Measurements from ENCODE around the gene SLC19A2. TPM values are rescaled to one million over a fixed set of nuclear protein-coding genes. Genes with fewer than 3 reads are reported as not detected.

The SLC19A2 gene
- total RNA-seq, 2 experiments from 2014 or later, result 5.7 to 6.4 TPM

DNA sequence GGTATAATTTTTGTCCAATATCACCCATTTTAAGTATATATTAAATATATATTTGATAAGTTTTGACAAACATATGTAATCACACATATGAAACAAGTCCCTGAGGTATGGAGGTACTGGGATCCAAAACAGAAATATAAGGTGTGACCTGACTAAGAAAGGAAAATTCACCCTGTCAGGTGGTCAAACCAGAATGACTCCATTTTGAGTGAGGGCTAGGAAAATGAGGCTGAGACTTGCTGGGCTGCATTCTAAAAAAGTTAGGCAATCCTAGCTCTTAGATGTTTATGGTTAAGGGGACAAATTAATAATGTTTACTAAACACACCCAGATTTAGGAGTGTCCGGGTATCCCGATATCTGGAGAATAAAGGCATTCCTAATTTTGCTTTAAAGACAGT lies 11.6 kb upstream of the SLC19A2 start:
- H3K9me3 Mint-ChIP-seq, result peaks cover 8% of the 10 kb centered on the region
- H3K27me3 Mint-ChIP-seq, result peaks cover 22% of the 10 kb centered on the region
- peaks cover 11% of the 10 kb centered on the region for H3K36me3 Mint-ChIP-seq (ENCODE audit: low read depth)
- peaks cover 4% of the 10 kb centered on the region for H3K4me1 Mint-ChIP-seq (ENCODE audit: low read depth)
- DNase-seq (no peak), ATAC-seq (no peak)
- H3K4me3 Mint-ChIP-seq, result no peak overlapping the region
- TF ChIP-seq CTCF (IDR thresholded peaks at IDR 0.05), result no peak
- intact Hi-C loops (cut with micrococcal nuclease), result no loop called here
- ChIA-PET CTCF (interaction anchor here (1.2 kb wide), 1 partner anchor 201 kb away, joined by 3 read pairs; no protein-coding TSS in a partner anchor), POLR2A (no interaction called here)
- no peak overlapping the region for H3K27ac Mint-ChIP-seq

DNA sequence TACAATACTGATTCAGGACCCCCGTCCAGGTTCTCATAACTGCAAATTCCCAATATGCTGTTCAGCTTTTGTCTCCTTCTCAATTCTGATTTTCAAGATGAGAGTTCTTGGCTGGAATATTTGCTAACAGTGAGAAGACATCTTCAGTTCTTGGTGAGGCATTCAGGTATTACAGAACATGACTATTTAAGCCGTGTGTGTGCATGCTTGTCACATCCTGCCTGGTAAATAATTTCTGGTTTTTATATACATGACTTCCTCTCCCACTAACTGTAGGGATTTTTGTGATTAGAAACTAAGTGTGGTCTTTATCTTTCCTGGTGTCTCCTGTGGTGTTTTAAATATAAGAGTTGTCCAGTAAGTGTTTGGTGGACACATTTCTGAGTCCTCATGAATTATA lies 10.2 kb upstream of the SLC19A2 start:
- H3K9me3 Mint-ChIP-seq, result peaks cover 8% of the 10 kb centered on the region
- intact Hi-C loops (cut with micrococcal nuclease), result no loop called here
- CTCF ChIA-PET, result no interaction called here
- H3K27me3 Mint-ChIP-seq, result peaks cover 22% of the 10 kb centered on the region
- peaks cover 11% of the 10 kb centered on the region for H3K36me3 Mint-ChIP-seq (ENCODE audit: low read depth)
- ATAC-seq (no peak), DNase-seq (no peak)
- no peak overlapping the region for H3K4me3 Mint-ChIP-seq
- peaks cover 12% of the 10 kb centered on the region for H3K4me1 Mint-ChIP-seq (ENCODE audit: low read depth)
- no peak overlapping the region for H3K27ac Mint-ChIP-seq
- POLR2A ChIA-PET, result interaction anchor here (1.5 kb wide), 1 partner anchor 10 kb away, joined by 3 read pairs; the partner anchor contains the start of gene SLC19A2
- no peak for TF ChIP-seq CTCF (IDR thresholded peaks at IDR 0.05)

- Mint-ChIP-seq H3K27ac (no peak overlapping the region), H3K36me3 (ENCODE audit: low read depth) (peaks cover 7% of the 10 kb centered on the region), H3K4me1 (ENCODE audit: low read depth) (peaks cover 12% of the 10 kb centered on the region), H3K27me3 (peaks cover 20% of the 10 kb centered on the region), H3K9me3 (peaks cover 6% of the 10 kb centered on the region), H3K4me3 (no peak overlapping the region)
- intact Hi-C loops (cut with micrococcal nuclease), result no loop called here
- no peak for DNase-seq
- CTCF ChIA-PET, result no interaction called here
- ATAC-seq, result no peak
- no peak for TF ChIP-seq CTCF (IDR thresholded peaks at IDR 0.05)
- POLR2A ChIA-PET, result interaction anchor here (1.5 kb wide), 1 partner anchor 9 kb away, joined by 3 read pairs; the partner anchor contains the start of gene SLC19A2
These were observed 9.5 kb upstream of the SLC19A2 start for GRCh38 chr1:169495046-169495775.

GRCh38 chr1:169494343-169494742 lies 8.6 kb upstream of the SLC19A2 start:
- DNase-seq, result no peak
- H3K4me3 Mint-ChIP-seq, result no peak overlapping the region
- ATAC-seq, result no peak
- ChIA-PET POLR2A (no interaction called here), CTCF (interaction anchor here (1.6 kb wide), 1 partner anchor 21 kb away, joined by 3 read pairs; no protein-coding TSS in a partner anchor)
- H3K4me1 Mint-ChIP-seq (ENCODE audit: low read depth), result peaks cover 13% of the 10 kb centered on the region
- H3K27ac Mint-ChIP-seq, result no peak overlapping the region
- intact Hi-C loops (cut with micrococcal nuclease), result no loop called here
- peaks cover 20% of the 10 kb centered on the region for H3K27me3 Mint-ChIP-seq
- peaks cover 6% of the 10 kb centered on the region for H3K9me3 Mint-ChIP-seq
- H3K36me3 Mint-ChIP-seq (ENCODE audit: low read depth), result peaks cover 7% of the 10 kb centered on the region
- no peak for TF ChIP-seq CTCF (IDR thresholded peaks at IDR 0.05)

DNA sequence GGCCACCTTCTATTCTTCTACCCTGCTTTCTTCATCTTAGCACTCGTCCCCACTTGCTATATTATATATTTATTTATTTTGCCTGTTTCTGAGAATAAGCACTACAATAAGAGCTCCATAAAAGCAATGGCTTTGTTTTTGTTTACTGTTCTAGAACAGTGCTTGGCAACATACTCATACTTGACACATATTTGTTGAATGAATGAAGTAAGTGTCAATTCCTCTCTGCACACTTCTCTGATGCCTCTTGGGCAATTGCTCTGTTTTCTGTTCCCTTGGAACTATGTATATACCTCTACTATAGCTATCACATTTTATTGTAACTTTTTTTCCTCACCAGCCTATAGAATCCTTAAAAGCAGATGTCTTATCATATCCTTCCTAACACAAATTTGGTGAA lies 7.5 kb upstream of the SLC19A2 start:
- peaks cover 3% of the 10 kb centered on the region for H3K9me3 Mint-ChIP-seq
- H3K4me1 Mint-ChIP-seq (ENCODE audit: low read depth), result peaks cover 22% of the 10 kb centered on the region
- ChIA-PET CTCF (interaction anchor here (1.0 to 1.6 kb wide), 2 partner anchors 23 to 53 kb away, joined by 3 read pairs; no protein-coding TSS in a partner anchor), POLR2A (no interaction called here)
- peaks cover 3% of the 10 kb centered on the region for H3K36me3 Mint-ChIP-seq (ENCODE audit: low read depth)
- no peak overlapping the region for H3K4me3 Mint-ChIP-seq
- H3K27me3 Mint-ChIP-seq, result peaks cover 16% of the 10 kb centered on the region
- H3K27ac Mint-ChIP-seq, result no peak overlapping the region
- ATAC-seq, result no peak
- DNase-seq, result no peak
- intact Hi-C loops (cut with micrococcal nuclease), result no loop called here
- no peak for TF ChIP-seq CTCF (IDR thresholded peaks at IDR 0.05)
